ENCODE measurements around the gene HUNK.

DNA sequence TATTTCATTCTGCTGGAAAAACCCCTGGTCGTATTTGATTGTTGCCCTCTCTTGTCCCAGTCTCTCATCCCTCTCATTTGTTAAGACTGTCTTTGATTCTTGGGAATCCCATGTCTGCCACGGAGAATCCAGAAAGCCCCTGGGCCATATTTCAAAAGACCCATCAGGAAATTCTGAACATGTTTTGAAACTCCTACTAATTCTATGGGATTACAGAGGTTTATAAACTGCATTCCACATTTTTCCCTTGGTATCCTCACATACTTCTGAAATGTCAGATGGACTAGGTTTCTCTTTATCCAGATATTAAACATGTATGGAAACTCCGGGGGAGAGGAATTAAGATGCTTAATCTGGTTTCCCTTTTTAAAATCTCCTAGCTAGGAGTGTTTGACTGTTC lies 80.0 kb downstream of the HUNK start:
- TF ChIP-seq, protein P1, sequence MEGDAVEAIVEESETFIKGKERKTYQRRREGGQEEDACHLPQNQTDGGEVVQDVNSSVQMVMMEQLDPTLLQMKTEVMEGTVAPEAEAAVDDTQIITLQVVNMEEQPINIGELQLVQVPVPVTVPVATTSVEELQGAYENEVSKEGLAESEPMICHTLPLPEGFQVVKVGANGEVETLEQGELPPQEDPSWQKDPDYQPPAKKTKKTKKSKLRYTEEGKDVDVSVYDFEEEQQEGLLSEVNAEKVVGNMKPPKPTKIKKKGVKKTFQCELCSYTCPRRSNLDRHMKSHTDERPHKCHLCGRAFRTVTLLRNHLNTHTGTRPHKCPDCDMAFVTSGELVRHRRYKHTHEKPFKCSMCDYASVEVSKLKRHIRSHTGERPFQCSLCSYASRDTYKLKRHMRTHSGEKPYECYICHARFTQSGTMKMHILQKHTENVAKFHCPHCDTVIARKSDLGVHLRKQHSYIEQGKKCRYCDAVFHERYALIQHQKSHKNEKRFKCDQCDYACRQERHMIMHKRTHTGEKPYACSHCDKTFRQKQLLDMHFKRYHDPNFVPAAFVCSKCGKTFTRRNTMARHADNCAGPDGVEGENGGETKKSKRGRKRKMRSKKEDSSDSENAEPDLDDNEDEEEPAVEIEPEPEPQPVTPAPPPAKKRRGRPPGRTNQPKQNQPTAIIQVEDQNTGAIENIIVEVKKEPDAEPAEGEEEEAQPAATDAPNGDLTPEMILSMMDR (IDR thresholded peaks at IDR 0.05) = no peak
- no peak for TF ChIP-seq EZH2 (IDR thresholded peaks at IDR 0.05; ENCODE audit: borderline replicate concordance, insufficient read depth, low read depth, low read length, poor library complexity, severe bottlenecking)

All from B cell (primary cell).